Calu3 (cell line): Measurements from ENCODE around the gene ANKHD1. TPM values are rescaled to one million over a fixed set of nuclear protein-coding genes. Genes with fewer than 3 reads are reported as not detected.

Experiments
- BruUV-seq: library from RNA; stranded (reverse); fragments of 400-500 nt; replicated peaks from 2 replicates; lab custom pipeline; 2021; lab: Mats Ljungman, UMichigan
- CTCF ChIA-PET: fragments of 300-600 bp; sonication (Branson Sonifier 250); formaldehyde crosslinking; loops from one replicate; lab custom pipeline; 2022; ENCODE audit warnings: antibody characterized with exemption; lab: Charles Lee
- DNase-seq: peaks from one replicate; pipeline ENCODE4 v3.0.0; 2022
- H3K27ac Mint-ChIP-seq: one replicate; pipeline ENCODE4 v1.8.0; 2022; ENCODE audit warnings: mixed read lengths; ENCODE audit not compliant: unreplicated experiment
- H3K27me3 Mint-ChIP-seq: one replicate; pipeline ENCODE4 v1.8.0; 2022; ENCODE audit warnings: mixed read lengths; ENCODE audit not compliant: unreplicated experiment
- H3K36me3 Mint-ChIP-seq: one replicate; pipeline ENCODE4 v1.8.0; 2022; ENCODE audit warnings: mild to moderate bottlenecking, moderate library complexity, mixed read lengths; ENCODE audit not compliant: insufficient read depth, unreplicated experiment
- H3K4me1 Mint-ChIP-seq: one replicate; pipeline ENCODE4 v1.8.0; 2022; ENCODE audit warnings: mild to moderate bottlenecking, low read depth, mixed read lengths; ENCODE audit not compliant: unreplicated experiment
- H3K4me3 Mint-ChIP-seq: one replicate; pipeline ENCODE4 v1.8.0; 2022; ENCODE audit warnings: mild to moderate bottlenecking, low read depth, moderate library complexity, mixed read lengths; ENCODE audit not compliant: unreplicated experiment
- H3K9me3 Mint-ChIP-seq: one replicate; pipeline ENCODE4 v1.8.0; 2022; ENCODE audit warnings: low read depth, mixed read lengths; ENCODE audit not compliant: unreplicated experiment
- intact Hi-C: fragments of 100-400 bp; cut with micrococcal nuclease; formaldehyde crosslinking; loops from one replicate; pipeline ENCODE4 v1.10.0; 2022; ENCODE audit not compliant: unreplicated experiment
- total RNA-seq: library from RNA; stranded (reverse); gene quantifications from 2 replicates; pipeline ENCODE4 v1.2.3, GENCODE V29; 2022
- TF ChIP-seq, protein P1 (sequence below): fragments of 200-600 bp; IDR thresholded peaks from one replicate; pipeline ENCODE4 v1.8.0; 2022; ENCODE audit warnings: antibody characterized with exemption; ENCODE audit not compliant: unreplicated experiment

ANKHD1 gene
- total RNA-seq, 1 experiment from 2014 or later = 167 TPM

DNA sequence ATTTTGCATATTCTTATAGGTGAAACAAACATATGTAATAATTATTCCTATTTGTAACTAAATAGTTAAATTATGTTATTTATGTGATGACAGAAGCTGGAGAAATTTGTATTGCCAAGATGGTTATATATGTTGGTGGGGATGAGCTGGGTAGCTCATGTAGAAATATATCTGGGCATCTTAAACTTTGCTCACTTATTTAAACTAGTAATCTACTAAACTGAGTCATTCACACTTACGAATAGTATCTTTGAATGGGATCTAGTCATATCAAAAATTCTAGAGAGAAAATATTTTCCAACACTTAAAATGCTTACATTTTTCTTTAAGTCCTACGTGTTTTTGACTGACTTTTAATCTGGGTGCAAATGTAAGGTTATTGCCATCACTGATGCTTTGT, 101.2 kb downstream of the ANKHD1 start:
- H3K36me3 Mint-ChIP-seq = peaks cover 33% of the 10 kb centered on the region
- intact Hi-C loops = no loop called here
- CTCF ChIA-PET = no interaction called here

DNA sequence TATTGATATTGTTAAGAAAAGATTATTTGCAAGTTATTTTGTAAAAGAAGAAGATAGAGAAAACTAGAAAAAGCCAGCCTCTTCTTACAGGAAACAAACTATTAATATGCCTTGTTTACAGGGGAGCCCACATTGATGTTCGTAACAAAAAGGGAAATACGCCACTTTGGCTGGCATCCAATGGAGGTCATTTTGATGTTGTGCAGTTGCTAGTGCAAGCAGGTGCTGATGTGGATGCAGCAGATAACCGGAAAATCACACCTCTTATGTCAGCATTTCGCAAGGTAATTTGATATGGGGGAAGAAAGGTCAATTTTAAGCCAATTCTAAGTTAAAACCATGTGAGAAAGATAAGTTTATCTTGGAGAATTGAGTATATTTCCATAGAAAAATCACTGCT, 108.3 kb downstream of the ANKHD1 start:
- no peaks in the 10 kb centered on the region for H3K9me3 Mint-ChIP-seq
- H3K27ac Mint-ChIP-seq = no peak overlapping the region
- CTCF ChIA-PET = no interaction called here
- no TSS peak for BruUV-seq
- H3K4me1 Mint-ChIP-seq = no peaks in the 10 kb centered on the region
- DNase-seq = no peak
- H3K27me3 Mint-ChIP-seq = no peaks in the 10 kb centered on the region
- H3K4me3 Mint-ChIP-seq = no peak overlapping the region
- peaks cover 61% of the 10 kb centered on the region for H3K36me3 Mint-ChIP-seq
- TF ChIP-seq, protein P1, sequence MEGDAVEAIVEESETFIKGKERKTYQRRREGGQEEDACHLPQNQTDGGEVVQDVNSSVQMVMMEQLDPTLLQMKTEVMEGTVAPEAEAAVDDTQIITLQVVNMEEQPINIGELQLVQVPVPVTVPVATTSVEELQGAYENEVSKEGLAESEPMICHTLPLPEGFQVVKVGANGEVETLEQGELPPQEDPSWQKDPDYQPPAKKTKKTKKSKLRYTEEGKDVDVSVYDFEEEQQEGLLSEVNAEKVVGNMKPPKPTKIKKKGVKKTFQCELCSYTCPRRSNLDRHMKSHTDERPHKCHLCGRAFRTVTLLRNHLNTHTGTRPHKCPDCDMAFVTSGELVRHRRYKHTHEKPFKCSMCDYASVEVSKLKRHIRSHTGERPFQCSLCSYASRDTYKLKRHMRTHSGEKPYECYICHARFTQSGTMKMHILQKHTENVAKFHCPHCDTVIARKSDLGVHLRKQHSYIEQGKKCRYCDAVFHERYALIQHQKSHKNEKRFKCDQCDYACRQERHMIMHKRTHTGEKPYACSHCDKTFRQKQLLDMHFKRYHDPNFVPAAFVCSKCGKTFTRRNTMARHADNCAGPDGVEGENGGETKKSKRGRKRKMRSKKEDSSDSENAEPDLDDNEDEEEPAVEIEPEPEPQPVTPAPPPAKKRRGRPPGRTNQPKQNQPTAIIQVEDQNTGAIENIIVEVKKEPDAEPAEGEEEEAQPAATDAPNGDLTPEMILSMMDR = no peak
- intact Hi-C loops = no loop called here

More for the DNA sequence above, 101.2 kb downstream of the ANKHD1 start:
- no peak for DNase-seq
- Mint-ChIP-seq H3K9me3 (no peaks in the 10 kb centered on the region), H3K27ac (no peak overlapping the region), H3K4me3 (no peak overlapping the region), H3K27me3 (no peaks in the 10 kb centered on the region), H3K4me1 (peaks cover 8% of the 10 kb centered on the region)
- no TSS peak for BruUV-seq
- TF ChIP-seq, protein P1 = no peak

DNA sequence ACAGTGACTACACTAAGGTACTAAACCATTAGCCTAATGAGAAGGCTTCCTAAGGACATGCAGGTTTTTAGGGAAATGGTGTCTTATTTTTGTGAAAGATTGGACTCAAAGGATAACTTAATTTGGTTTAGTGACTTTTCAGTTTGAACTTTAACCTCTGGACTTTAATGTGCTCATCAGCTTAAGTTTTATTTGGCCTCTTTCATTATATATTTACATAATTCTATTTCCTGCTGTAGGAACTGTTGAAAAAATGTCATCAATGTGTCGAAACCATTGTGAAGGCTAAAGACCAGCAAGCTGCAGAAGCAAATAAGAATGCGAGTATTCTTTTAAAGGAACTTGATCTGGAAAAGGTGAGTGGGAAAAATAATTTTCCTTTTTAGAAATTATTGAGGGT, 111.5 kb downstream of the ANKHD1 start:
- BruUV-seq = no TSS peak
- TF ChIP-seq, protein P1 = no peak
- no peak overlapping the region for H3K4me3 Mint-ChIP-seq
- peaks cover 3% of the 10 kb centered on the region for H3K9me3 Mint-ChIP-seq
- H3K4me1 Mint-ChIP-seq = no peaks in the 10 kb centered on the region
- H3K36me3 Mint-ChIP-seq = peaks cover 57% of the 10 kb centered on the region
- CTCF ChIA-PET = interaction anchor here (0.6 kb wide), 1 partner anchor 22 kb away, joined by 3 read pairs; no protein-coding TSS in a partner anchor
- H3K27me3 Mint-ChIP-seq = no peaks in the 10 kb centered on the region
- intact Hi-C loops = no loop called here
- no peak overlapping the region for H3K27ac Mint-ChIP-seq
- DNase-seq = no peak

DNA sequence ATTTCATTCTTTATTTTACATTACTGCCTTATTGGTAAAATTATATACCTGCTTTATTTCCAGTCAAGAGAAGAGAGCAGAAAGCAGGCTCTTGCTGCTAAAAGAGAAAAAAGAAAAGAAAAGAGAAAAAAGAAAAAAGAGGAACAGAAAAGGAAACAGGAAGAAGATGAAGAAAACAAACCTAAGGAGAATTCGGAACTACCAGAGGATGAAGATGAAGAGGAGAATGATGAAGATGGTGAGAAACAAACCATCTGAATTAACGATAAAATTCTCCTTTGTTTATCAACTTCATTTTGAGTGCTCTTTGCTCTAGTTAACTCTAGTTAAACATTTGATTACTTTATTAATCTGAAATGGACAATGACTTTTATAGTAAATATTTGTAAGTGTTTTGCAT, 122.4 kb downstream of the ANKHD1 start:
- intact Hi-C loops = no loop called here
- BruUV-seq = no TSS peak
- H3K4me3 Mint-ChIP-seq = no peak overlapping the region
- H3K27me3 Mint-ChIP-seq = no peaks in the 10 kb centered on the region
- CTCF ChIA-PET = no interaction called here
- peaks cover 50% of the 10 kb centered on the region for H3K36me3 Mint-ChIP-seq
- H3K9me3 Mint-ChIP-seq = no peaks in the 10 kb centered on the region
- TF ChIP-seq, protein P1 = no peak
- DNase-seq = no peak
- H3K4me1 Mint-ChIP-seq = no peaks in the 10 kb centered on the region
- no peak overlapping the region for H3K27ac Mint-ChIP-seq
